OCI-LY1 (cell line): ENCODE data around the gene NUP93.

Experiments
- H2AFZ ChIP-seq: fragments of 200-600 bp; sonication (generic), shearing (Covaris generic); 2 replicates; pipeline ENCODE4 v1.6.0; 2014; ENCODE audit warnings: antibody characterized with exemption, mild to moderate bottlenecking, low read length
- H3F3A ChIP-seq: fragments of 200-600 bp; sonication (generic), shearing (Covaris generic); 2 replicates; pipeline ENCODE4 v1.6.0; 2014; ENCODE audit warnings: mild to moderate bottlenecking, antibody characterized with exemption, low read length, moderate library complexity; ENCODE audit not compliant: insufficient read depth
- H3K27ac ChIP-seq: fragments of 200-600 bp; sonication (generic); 2 replicates; pipeline ENCODE4 v1.5.1; 2014; ENCODE audit warnings: low read length, mixed run types, mild to moderate bottlenecking, low read depth; ENCODE audit not compliant: poor library complexity, severe bottlenecking
- H3K27me3 ChIP-seq: fragments of 200-600 bp; sonication (generic); 2 replicates; pipeline ENCODE4 v1.6.0; 2014; ENCODE audit warnings: antibody characterized with exemption, mild to moderate bottlenecking, low read length, moderate library complexity; ENCODE audit not compliant: insufficient read depth
- H3K36me3 ChIP-seq: fragments of 200-600 bp; sonication (generic); 2 replicates; pipeline ENCODE4 v1.6.1; 2014; ENCODE audit warnings: mild to moderate bottlenecking, antibody characterized with exemption, low read length, moderate library complexity, mixed read lengths; ENCODE audit not compliant: insufficient read depth
- H3K4me1 ChIP-seq: fragments of 200-600 bp; sonication (generic); 2 replicates; pipeline ENCODE4 v1.5.1; 2014; ENCODE audit warnings: mild to moderate bottlenecking, low read length, moderate library complexity; ENCODE audit not compliant: insufficient read depth, severe bottlenecking
- H3K4me2 ChIP-seq: fragments of 200-600 bp; sonication (generic), shearing (Covaris generic); 2 replicates; pipeline ENCODE4 v1.6.1; 2014; ENCODE audit warnings: low read length
- H3K4me3 ChIP-seq: fragments of 200-600 bp; sonication (generic); 2 replicates; pipeline ENCODE4 v1.5.1; 2014; ENCODE audit warnings: low read length, low read depth, mild to moderate bottlenecking, mixed read lengths; ENCODE audit not compliant: poor library complexity, severe bottlenecking
- H3K79me2 ChIP-seq: fragments of 200-600 bp; shearing (Covaris generic); 2 replicates; pipeline ENCODE4 v1.6.1; 2016; ENCODE audit warnings: mixed run types, low read length, mixed read lengths; ENCODE audit not compliant: insufficient read depth
- H3K9ac ChIP-seq: fragments of 200-600 bp; sonication (generic), shearing (Covaris generic); 2 replicates; pipeline ENCODE4 v1.6.1; 2014; ENCODE audit warnings: mild to moderate bottlenecking, low read length, mixed read lengths
- H3K9me2 ChIP-seq: fragments of 200-600 bp; sonication (generic), shearing (Covaris generic); 2 replicates; pipeline ENCODE4 v1.6.1; 2014; ENCODE audit warnings: low read depth, mild to moderate bottlenecking, low read length, mixed read lengths
- H3K9me3 ChIP-seq: fragments of 200-600 bp; shearing (Covaris generic); 2 replicates; pipeline ENCODE4 v1.6.1; 2014; ENCODE audit warnings: low read length, mixed read lengths
- H4K20me1 ChIP-seq: fragments of 200-600 bp; sonication (generic), shearing (Covaris generic); 2 replicates; pipeline ENCODE4 v1.6.0; 2016; ENCODE audit warnings: mild to moderate bottlenecking, low read length; ENCODE audit not compliant: insufficient read depth
- EZH2 ChIP-seq: fragments of 200-600 bp; sonication (generic), shearing (Covaris generic); IDR thresholded peaks from 2 replicates; pipeline ENCODE4 v1.8.0; 2017; ENCODE audit warnings: borderline replicate concordance, mixed run types, mild to moderate bottlenecking, antibody characterized with exemption, low read length, moderate library complexity, mixed read lengths
- TF ChIP-seq, protein P1 (sequence below): fragments of 200-600 bp; sonication (generic), shearing (Covaris generic); IDR thresholded peaks from 2 replicates; pipeline ENCODE4 v1.5.1; 2017; ENCODE audit warnings: mild to moderate bottlenecking, antibody characterized with exemption, low read length, moderate library complexity, mixed read lengths

NUP93 gene

DNA sequence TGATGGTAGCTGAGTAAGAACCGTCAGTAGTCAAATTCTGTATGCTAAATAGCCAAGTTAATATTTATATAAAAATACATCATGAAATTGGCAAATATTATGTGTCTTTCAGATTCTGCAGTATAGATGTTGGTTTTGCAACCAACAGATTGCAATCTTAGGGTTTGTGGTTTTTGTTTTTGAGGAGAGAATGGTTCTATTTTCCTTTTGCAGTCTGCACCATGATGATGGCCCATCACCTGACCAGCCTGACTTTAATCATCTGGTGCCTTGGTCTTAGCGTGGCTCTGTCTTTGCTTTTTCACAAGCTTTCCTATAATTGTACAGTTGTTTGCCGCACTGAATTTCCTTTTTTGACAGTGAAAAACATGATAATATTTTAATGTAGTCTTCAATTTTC is 50.7 kb downstream of the NUP93 start:
- Histone ChIP-seq H3K79me2 (0 out of 2 replicates have a peak, but pooled peaks cover 7% of the 10 kb centered on the region), H3K9ac (no peak overlapping the region), H3K4me2 (no peak overlapping the region)

DNA sequence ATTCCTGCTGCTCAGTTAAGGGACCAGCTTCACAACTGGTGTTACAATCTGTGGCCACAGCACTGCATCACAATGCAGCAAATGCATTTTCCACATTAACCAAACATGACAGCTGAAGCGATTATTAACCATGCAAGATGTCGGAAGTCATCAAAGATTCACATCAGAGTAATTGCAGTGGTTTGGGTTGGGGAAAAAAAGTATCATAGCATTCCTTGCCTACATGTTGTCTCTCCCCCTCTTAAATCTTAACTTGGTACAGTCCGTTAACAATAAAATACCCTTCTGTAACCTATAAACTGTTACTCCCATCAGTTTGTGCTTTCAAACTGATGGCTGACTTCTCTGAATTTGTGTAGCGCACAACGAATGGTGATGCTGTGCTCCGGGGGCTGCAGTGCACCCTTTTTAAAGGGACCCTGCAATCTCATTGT is 51.6 kb downstream of the NUP93 start:
- Histone ChIP-seq H3K36me3 (no peaks in the 10 kb centered on the region), H3K9me3 (no peaks in the 10 kb centered on the region), H3K9me2 (no peaks in the 10 kb centered on the region), H3K4me3 (no peak overlapping the region), H3K4me1 (no peaks in the 10 kb centered on the region), H3K27ac (no peak overlapping the region), H3K27me3 (no peaks in the 10 kb centered on the region), H2AFZ (no peak overlapping the region), H3K9ac (no peak overlapping the region), H3K4me2 (no peak overlapping the region), H4K20me1 (no peaks in the 10 kb centered on the region), H3K79me2 (0 out of 2 replicates have a peak, but pooled peaks cover 7% of the 10 kb centered on the region), H3F3A (no peaks in the 10 kb centered on the region)
- TF ChIP-seq EZH2: no peak
- TF ChIP-seq, protein P1, sequence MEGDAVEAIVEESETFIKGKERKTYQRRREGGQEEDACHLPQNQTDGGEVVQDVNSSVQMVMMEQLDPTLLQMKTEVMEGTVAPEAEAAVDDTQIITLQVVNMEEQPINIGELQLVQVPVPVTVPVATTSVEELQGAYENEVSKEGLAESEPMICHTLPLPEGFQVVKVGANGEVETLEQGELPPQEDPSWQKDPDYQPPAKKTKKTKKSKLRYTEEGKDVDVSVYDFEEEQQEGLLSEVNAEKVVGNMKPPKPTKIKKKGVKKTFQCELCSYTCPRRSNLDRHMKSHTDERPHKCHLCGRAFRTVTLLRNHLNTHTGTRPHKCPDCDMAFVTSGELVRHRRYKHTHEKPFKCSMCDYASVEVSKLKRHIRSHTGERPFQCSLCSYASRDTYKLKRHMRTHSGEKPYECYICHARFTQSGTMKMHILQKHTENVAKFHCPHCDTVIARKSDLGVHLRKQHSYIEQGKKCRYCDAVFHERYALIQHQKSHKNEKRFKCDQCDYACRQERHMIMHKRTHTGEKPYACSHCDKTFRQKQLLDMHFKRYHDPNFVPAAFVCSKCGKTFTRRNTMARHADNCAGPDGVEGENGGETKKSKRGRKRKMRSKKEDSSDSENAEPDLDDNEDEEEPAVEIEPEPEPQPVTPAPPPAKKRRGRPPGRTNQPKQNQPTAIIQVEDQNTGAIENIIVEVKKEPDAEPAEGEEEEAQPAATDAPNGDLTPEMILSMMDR: no peak

More for the DNA sequence above, 50.7 kb downstream of the NUP93 start:
- TF ChIP-seq EZH2: no peak
- TF ChIP-seq, protein P1: no peak
- H3K4me1 ChIP-seq: no peaks in the 10 kb centered on the region
- H3K27ac ChIP-seq: no peak overlapping the region
- no peaks in the 10 kb centered on the region for H3K27me3 ChIP-seq
- H3K9me2 ChIP-seq: no peaks in the 10 kb centered on the region
- H3F3A ChIP-seq: no peaks in the 10 kb centered on the region
- no peak overlapping the region for H2AFZ ChIP-seq
- H3K9me3 ChIP-seq: no peaks in the 10 kb centered on the region
- H3K36me3 ChIP-seq: no peaks in the 10 kb centered on the region
- H3K4me3 ChIP-seq: no peak overlapping the region
- H4K20me1 ChIP-seq: no peaks in the 10 kb centered on the region

DNA sequence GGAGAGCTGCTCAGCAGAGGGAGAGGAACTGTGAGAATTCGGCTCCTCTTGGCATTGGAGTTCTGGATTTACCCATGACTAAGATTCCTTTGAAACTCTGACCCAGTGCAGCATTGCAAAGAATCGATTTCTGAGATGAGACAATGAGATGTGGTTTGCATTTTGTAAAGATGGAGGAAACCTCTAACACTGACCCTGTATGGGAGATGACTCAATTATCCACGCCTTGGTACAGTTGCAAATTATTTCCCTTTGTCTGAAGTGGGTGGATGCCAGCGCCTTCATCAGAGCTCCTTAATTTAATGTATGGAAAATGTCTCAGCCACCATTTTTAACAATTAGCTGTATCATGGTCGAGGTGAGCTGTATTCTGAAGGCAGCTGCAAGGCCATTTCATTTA is 53.4 kb downstream of the NUP93 start:
- H3K9me3 ChIP-seq: no peaks in the 10 kb centered on the region
- H3K9ac ChIP-seq: no peak overlapping the region
- no peak overlapping the region for H3K4me2 ChIP-seq
- no peak overlapping the region for H2AFZ ChIP-seq
- no peak overlapping the region for H3K4me3 ChIP-seq
- 0 out of 2 replicates have a peak, but pooled peaks cover 7% of the 10 kb centered on the region for H3K79me2 ChIP-seq
- H3F3A ChIP-seq: no peaks in the 10 kb centered on the region
- no peaks in the 10 kb centered on the region for H3K9me2 ChIP-seq
- no peaks in the 10 kb centered on the region for H4K20me1 ChIP-seq
- no peaks in the 10 kb centered on the region for H3K36me3 ChIP-seq
- no peaks in the 10 kb centered on the region for H3K27me3 ChIP-seq
- no peak overlapping the region for H3K27ac ChIP-seq
- H3K4me1 ChIP-seq: no peaks in the 10 kb centered on the region
- TF ChIP-seq, protein P1: no peak
- no peak for TF ChIP-seq EZH2
